Vagina (tissue), 2 donors: ENCODE results near the gene ZMIZ1.

Source experiments
- CTCF ChIP-seq, 3 experiments: fragments of 450-650 bp in 2 of 3; fragments of 200-600 bp in 1 of 3; sonication (generic) in 1 of 3; IDR thresholded peaks; one replicate each; pipeline ENCODE4 v1.5.1; 2017 to 2019; ENCODE audit warnings: antibody characterized with exemption in 3 of 3, mild to moderate bottlenecking in 2 of 3, moderate library complexity in 2 of 3
- POLR2AphosphoS5 ChIP-seq, 2 donors: sonication (generic); formaldehyde crosslinking; IDR thresholded peaks; one replicate each; pipeline ENCODE4 v1.9.0; 2017; ENCODE audit warnings: antibody characterized with exemption in 2 of 2, mild to moderate bottlenecking in 2 of 2, low read depth in 1 of 2; ENCODE audit not compliant: insufficient read depth in 1 of 2

- no peak for TF ChIP-seq POLR2AphosphoS5 (IDR thresholded peaks at IDR 0.05; ENCODE audit: insufficient read depth in 1 of 2, low read depth in 1 of 2)
- no peak for TF ChIP-seq CTCF (IDR thresholded peaks at IDR 0.05)
Measured at GRCh38 chr10:79201706-79202105, 132.9 kb downstream of the ZMIZ1 start.
